Parathyroid adenoma (tissue), 2 donors: Measurements from ENCODE around the gene ZYX.

Experiments used
- H2AFZ ChIP-seq: fragments of 300-600 bp; sonication (generic); one replicate; pipeline ENCODE4 v1.7.0; 2017; ENCODE audit warnings: antibody characterized with exemption, mild to moderate bottlenecking
- H3K27ac ChIP-seq: fragments of 300-600 bp; sonication (generic); one replicate; pipeline ENCODE4 v1.7.0; 2017
- H3K27me3 ChIP-seq: fragments of 300-600 bp; sonication (generic); one replicate; pipeline ENCODE4 v1.7.0; 2017; ENCODE audit warnings: low read length; ENCODE audit not compliant: control insufficient read depth, insufficient read depth
- H3K36me3 ChIP-seq: fragments of 300-600 bp; sonication (generic); one replicate; pipeline ENCODE4 v1.7.0; 2017; ENCODE audit warnings: low read length; ENCODE audit not compliant: control insufficient read depth, insufficient read depth
- H3K4me1 ChIP-seq: fragments of 300-600 bp; sonication (generic); one replicate; pipeline ENCODE4 v1.7.0; 2017; ENCODE audit warnings: control low read depth
- H3K4me2 ChIP-seq: fragments of 300-600 bp; sonication (generic); one replicate; pipeline ENCODE4 v1.7.0; 2017; ENCODE audit warnings: low read length
- H3K4me3 ChIP-seq: fragments of 300-600 bp; sonication (generic); one replicate; pipeline ENCODE4 v1.7.0; 2017; ENCODE audit warnings: low read depth, low read length
- H3K79me2 ChIP-seq: fragments of 300-600 bp; sonication (generic); one replicate; pipeline ENCODE4 v1.7.0; 2017; ENCODE audit warnings: control low read depth
- H3K9ac ChIP-seq: fragments of 300-600 bp; sonication (generic); one replicate; pipeline ENCODE4 v1.7.0; 2017; ENCODE audit warnings: mild to moderate bottlenecking
- H3K9me3 ChIP-seq: fragments of 300-600 bp; sonication (generic); one replicate; pipeline ENCODE4 v1.7.0; 2017; ENCODE audit warnings: low read length; ENCODE audit not compliant: control insufficient read depth
- CTCF ChIP-seq: fragments of 300-600 bp; sonication (generic); IDR thresholded peaks from one replicate; pipeline ENCODE4 v1.7.0; 2017; ENCODE audit warnings: antibody characterized with exemption, mild to moderate bottlenecking
- donor health status: primary hyperparathyroidism.

The ZYX gene

DNA sequence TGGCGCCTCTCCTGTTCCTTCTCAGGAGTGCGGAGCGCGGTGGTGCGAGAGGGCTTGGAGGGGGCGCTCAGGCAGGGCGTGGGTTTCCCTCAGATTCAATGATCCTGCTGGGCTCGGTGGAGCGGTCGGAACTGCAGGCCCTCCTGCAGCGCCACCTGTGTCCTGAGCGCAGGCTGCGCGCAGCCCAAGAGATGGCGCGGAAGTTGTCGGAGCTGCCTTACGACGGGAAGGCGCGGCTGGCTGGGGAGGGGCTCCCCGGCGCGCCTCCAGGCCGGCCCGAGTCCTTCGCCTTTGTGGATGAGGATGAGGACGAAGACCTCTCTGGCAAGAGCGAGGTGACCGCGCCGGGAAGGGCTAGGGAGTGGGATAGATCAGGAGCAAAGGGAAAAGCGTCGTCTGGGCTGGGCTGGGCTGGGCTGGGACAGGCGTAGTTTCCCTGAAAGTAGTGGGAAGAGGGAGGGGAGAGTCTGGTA lies 35.7 kb upstream of the ZYX start:
- Histone ChIP-seq H3K79me2 (no peaks in the 10 kb centered on the region), H3K4me2 (no peak overlapping the region), H2AFZ (peak overlapping the region; percentile 79), H3K9me3 (no peaks in the 10 kb centered on the region), H3K4me3 (no peak overlapping the region), H3K27me3 (no peaks in the 10 kb centered on the region), H3K4me1 (peaks cover 4% of the 10 kb centered on the region), H3K9ac (no peak overlapping the region), H3K27ac (no peak overlapping the region), H3K36me3 (no peaks in the 10 kb centered on the region)
- peak; percentile 41 for TF ChIP-seq CTCF

GRCh38 chr7:143346018-143346417 lies 35.1 kb upstream of the ZYX start:
- H2AFZ ChIP-seq, result no peak overlapping the region
- no peaks in the 10 kb centered on the region for H3K27me3 ChIP-seq
- H3K36me3 ChIP-seq, result no peaks in the 10 kb centered on the region

GRCh38 chr7:143347950-143348349 lies 33.2 kb upstream of the ZYX start:
- no peak overlapping the region for H3K9ac ChIP-seq
- no peak for TF ChIP-seq CTCF
- no peaks in the 10 kb centered on the region for H3K27me3 ChIP-seq
- H2AFZ ChIP-seq, result no peak overlapping the region
- H3K4me1 ChIP-seq, result peaks cover 4% of the 10 kb centered on the region
- no peak overlapping the region for H3K4me3 ChIP-seq
- H3K36me3 ChIP-seq, result no peaks in the 10 kb centered on the region
- no peak overlapping the region for H3K4me2 ChIP-seq
- H3K9me3 ChIP-seq, result no peaks in the 10 kb centered on the region
- H3K27ac ChIP-seq, result no peak overlapping the region
- no peaks in the 10 kb centered on the region for H3K79me2 ChIP-seq

More at GRCh38 chr7:143346018-143346417, 35.1 kb upstream of the ZYX start:
- Histone ChIP-seq H3K9ac (no peak overlapping the region), H3K9me3 (no peaks in the 10 kb centered on the region), H3K4me3 (no peak overlapping the region), H3K27ac (no peak overlapping the region), H3K79me2 (no peaks in the 10 kb centered on the region), H3K4me1 (peaks cover 4% of the 10 kb centered on the region), H3K4me2 (no peak overlapping the region)
- TF ChIP-seq CTCF, result no peak

DNA sequence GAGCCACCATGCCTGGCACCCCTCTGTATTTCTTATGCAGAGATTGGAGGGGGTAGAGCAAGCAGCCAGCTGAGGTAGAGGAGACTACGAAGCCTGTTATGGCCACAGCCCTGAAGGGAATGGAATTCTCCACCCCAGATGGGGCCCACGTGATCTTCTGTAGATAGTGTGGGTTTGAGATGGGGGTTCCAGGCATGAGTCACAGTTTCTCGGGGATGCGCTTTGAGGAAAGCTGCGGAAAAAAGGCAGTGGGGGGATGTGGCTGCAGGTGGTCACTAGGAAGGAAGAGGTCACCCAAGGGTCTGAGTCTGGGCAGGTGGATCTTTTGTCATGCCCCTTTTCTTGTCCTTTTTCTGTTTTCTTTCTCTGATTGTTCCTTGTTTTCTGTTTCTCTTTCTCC lies 30.1 kb upstream of the ZYX start:
- Histone ChIP-seq H3K36me3 (no peaks in the 10 kb centered on the region), H3K4me1 (no peaks in the 10 kb centered on the region), H3K27ac (no peak overlapping the region), H3K9ac (no peak overlapping the region), H3K4me2 (no peak overlapping the region), H3K27me3 (no peaks in the 10 kb centered on the region), H3K79me2 (no peaks in the 10 kb centered on the region), H3K9me3 (no peaks in the 10 kb centered on the region), H3K4me3 (no peak overlapping the region), H2AFZ (no peak overlapping the region)
- TF ChIP-seq CTCF, result no peak

DNA sequence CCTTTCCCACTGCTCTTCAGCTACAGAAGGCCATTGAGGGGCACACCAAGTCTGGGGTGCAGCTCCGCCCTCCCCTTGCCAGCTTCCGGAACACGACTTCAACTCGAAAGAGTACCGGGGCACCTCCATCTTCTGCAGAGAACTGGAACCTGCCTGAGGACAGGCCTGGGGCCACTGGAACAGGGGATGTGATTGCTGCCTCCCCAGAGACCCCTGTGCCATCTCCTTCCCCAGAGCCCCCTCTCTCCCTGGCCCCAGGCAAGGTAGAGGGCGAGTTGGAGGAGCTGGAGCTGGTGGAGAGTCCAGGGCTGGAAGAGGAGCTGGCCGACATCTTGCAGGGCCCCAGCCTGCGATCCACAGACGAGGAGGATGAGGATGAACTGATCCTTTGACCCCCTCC lies 29.6 kb upstream of the ZYX start:
- TF ChIP-seq CTCF, result no peak
- Histone ChIP-seq H3K79me2 (no peaks in the 10 kb centered on the region), H2AFZ (no peak overlapping the region), H3K27me3 (no peaks in the 10 kb centered on the region), H3K9ac (no peak overlapping the region), H3K4me2 (no peak overlapping the region), H3K4me1 (no peaks in the 10 kb centered on the region), H3K27ac (no peak overlapping the region), H3K36me3 (no peaks in the 10 kb centered on the region), H3K9me3 (no peaks in the 10 kb centered on the region), H3K4me3 (no peak overlapping the region)
